GM23338 (cell line): ENCODE data around the gene TBRG4. TPM values are rescaled to one million over a fixed set of nuclear protein-coding genes. Genes with fewer than 3 reads are reported as not detected.

Experiments
- ATAC-seq: fragments of 200-7000 bp; cut with Tn5 transposase; 3 replicates; pipeline ENCODE4 v1.9.1; 2020
- DNase-seq: peaks from one replicate; pipeline ENCODE4 v3.0.0-alpha.2; 2015; ENCODE audit warnings: low spot score
- H2AFZ ChIP-seq: fragments of 200-600 bp; sonication (generic); 2 replicates; pipeline ENCODE4 v1.8.0; 2016; ENCODE audit warnings: antibody characterized with exemption, mild to moderate bottlenecking, moderate library complexity
- H3F3A ChIP-seq: fragments of 200-600 bp; sonication (generic); replicated peaks from 2 replicates; pipeline ENCODE4 v1.8.0; 2017; ENCODE audit warnings: antibody characterized with exemption, mixed run types, low read depth
- H3K27ac ChIP-seq: fragments of 200-600 bp; sonication (generic); 2 replicates; pipeline ENCODE4 v1.6.1; 2016; ENCODE audit warnings: low read depth
- H3K27me3 ChIP-seq: fragments of 200-600 bp; sonication (generic); 2 replicates; pipeline ENCODE4 v1.8.0; 2016; ENCODE audit warnings: mild to moderate bottlenecking, mixed run types, moderate library complexity; ENCODE audit not compliant: insufficient read depth
- H3K36me3 ChIP-seq: fragments of 200-600 bp; sonication (generic); 2 replicates; pipeline ENCODE4 v1.8.0; 2016; ENCODE audit warnings: mild to moderate bottlenecking; ENCODE audit not compliant: insufficient read depth
- H3K4me1 ChIP-seq: fragments of 200-600 bp; sonication (generic); 2 replicates; pipeline ENCODE4 v1.8.0; 2016; ENCODE audit warnings: mild to moderate bottlenecking, moderate library complexity; ENCODE audit not compliant: insufficient read depth
- H3K4me2 ChIP-seq: fragments of 200-600 bp; sonication (generic); 2 replicates; pipeline ENCODE4 v1.7.1; 2017; ENCODE audit warnings: mixed run types
- H3K4me3 ChIP-seq: fragments of 200-600 bp; sonication (generic); 2 replicates; pipeline ENCODE4 v1.6.1; 2016; ENCODE audit warnings: mixed run types
- H3K79me2 ChIP-seq: fragments of 200-600 bp; sonication (generic); replicated peaks from 2 replicates; pipeline ENCODE4 v1.8.0; 2017; ENCODE audit warnings: mild to moderate bottlenecking; ENCODE audit not compliant: insufficient read depth
- H3K9me2 ChIP-seq: fragments of 200-600 bp; sonication (generic); 2 replicates; pipeline ENCODE4 v1.8.0; 2017; ENCODE audit not compliant: insufficient read depth
- H4K20me1 ChIP-seq: fragments of 200-600 bp; sonication (generic); replicated peaks from 2 replicates; pipeline ENCODE4 v1.8.0; 2017; ENCODE audit warnings: mild to moderate bottlenecking; ENCODE audit not compliant: insufficient read depth
- H3K27ac Mint-ChIP-seq: 2 replicates; pipeline ENCODE4 v1.8.0; 2020; ENCODE audit warnings: inconsistent platforms, mild to moderate bottlenecking, moderate library complexity, mixed read lengths
- H3K27me3 Mint-ChIP-seq: 3 replicates; pipeline ENCODE4 v1.8.0; 2022; ENCODE audit warnings: low read depth, mild to moderate bottlenecking, moderate library complexity, mixed read lengths, inconsistent platforms; ENCODE audit not compliant: insufficient read depth, poor library complexity
- H3K36me3 Mint-ChIP-seq: 3 replicates; pipeline ENCODE4 v1.8.0; 2021; ENCODE audit warnings: low read depth, mild to moderate bottlenecking, inconsistent platforms, moderate library complexity, mixed read lengths
- H3K4me1 Mint-ChIP-seq: 3 replicates; pipeline ENCODE4 v1.8.0; 2020; ENCODE audit warnings: mild to moderate bottlenecking, inconsistent platforms, mixed read lengths
- H3K4me3 Mint-ChIP-seq: 3 replicates; pipeline ENCODE4 v1.8.0; 2021; ENCODE audit warnings: moderate library complexity, mild to moderate bottlenecking, inconsistent platforms, mixed read lengths
- H3K9me3 Mint-ChIP-seq: 3 replicates; pipeline ENCODE4 v1.8.0; 2020; ENCODE audit warnings: moderate library complexity, mild to moderate bottlenecking, inconsistent platforms, mixed read lengths
- CREB1 ChIP-seq: fragments of 250-450 bp; sonication (Bioruptor Pico); IDR thresholded peaks from 2 replicates; pipeline ENCODE4 v1.5.0; 2020; ENCODE audit warnings: low read depth, mild to moderate bottlenecking, moderate library complexity
- CTCF ChIP-seq, 2 experiments: fragments of 200-600 bp in 1 of 2; sonication (generic) in 1 of 2; conservative IDR thresholded peaks; 2 replicates each; pipeline versions ENCODE4 v1.5.1 to v1.6.1; 2016 to 2017; ENCODE audit warnings: antibody characterized with exemption in 2 of 2, low read depth in 2 of 2, mild to moderate bottlenecking in 2 of 2, moderate library complexity in 1 of 2
- EZH2 ChIP-seq: fragments of 200-600 bp; sonication (generic); IDR thresholded peaks from one replicate; pipeline ENCODE4 v1.8.0; 2017; ENCODE audit warnings: antibody characterized with exemption, mild to moderate bottlenecking, low read depth; ENCODE audit not compliant: unreplicated experiment
- EZH2phosphoT487 ChIP-seq: fragments of 200-600 bp; sonication (generic); IDR thresholded peaks from one replicate; pipeline ENCODE4 v1.8.1; 2018; ENCODE audit warnings: antibody characterized with exemption; ENCODE audit not compliant: unreplicated experiment
- JUNB ChIP-seq: IDR thresholded peaks from one replicate; pipeline ENCODE4 v1.6.1; 2016; ENCODE audit warnings: antibody characterized with exemption; ENCODE audit not compliant: unreplicated experiment
- NANOG ChIP-seq: IDR thresholded peaks from 2 replicates; pipeline ENCODE4 v1.6.1; 2016; ENCODE audit warnings: antibody characterized with exemption, borderline replicate concordance
- POLR2AphosphoS5 ChIP-seq: IDR thresholded peaks from 2 replicates; pipeline ENCODE4 v1.6.1; 2016; ENCODE audit warnings: antibody characterized with exemption, low read depth
- STAT1 ChIP-seq: IDR thresholded peaks from one replicate; pipeline ENCODE4 v1.6.1; 2016; ENCODE audit warnings: antibody characterized with exemption; ENCODE audit not compliant: unreplicated experiment
- ZNF114 ChIP-seq: fragments of 250-450 bp; sonication (Bioruptor Pico); IDR thresholded peaks from 2 replicates; pipeline ENCODE4 v1.5.0; 2020; ENCODE audit warnings: mild to moderate bottlenecking, moderate library complexity
- ZNF331 ChIP-seq: fragments of 250-450 bp; sonication (Bioruptor Pico); IDR thresholded peaks from 2 replicates; pipeline ENCODE4 v1.5.0; 2020; ENCODE audit warnings: low read depth, mild to moderate bottlenecking, moderate library complexity
- polyA plus RNA-seq: library from polyadenylated mRNA; unstranded; fragments of >200 nt; fragmentation: Nextera tagmentation; extraction: Ambion mirVana; gene quantifications from 2 replicates; pipeline ENCODE4 v1.2.1, GENCODE V29; 2016
- total RNA-seq: library from RNA; depleted of rRNA; stranded (reverse); fragments of >200 nt; shearing (Covaris generic); gene quantifications from 2 replicates; pipeline ENCODE4 v1.2.3, GENCODE V29; 2014
- TF ChIP-seq, protein P1 (sequence below): IDR thresholded peaks from one replicate; pipeline ENCODE4 v1.6.1; 2018; ENCODE audit warnings: antibody characterized with exemption; ENCODE audit not compliant: unreplicated experiment
- TF ChIP-seq, protein P2 (sequence below): IDR thresholded peaks from 2 replicates; pipeline ENCODE4 v1.6.1; 2016; ENCODE audit warnings: antibody characterized with exemption
- TF ChIP-seq, protein P3 (sequence below): fragments of 250-450 bp; sonication (Bioruptor Pico); IDR thresholded peaks from 2 replicates; pipeline ENCODE4 v1.5.0; 2020; ENCODE audit warnings: mild to moderate bottlenecking, moderate library complexity

The TBRG4 gene
- total and polyA plus RNA-seq, 2 experiments from 2014 or later = 72.5 to 162 TPM

DNA sequence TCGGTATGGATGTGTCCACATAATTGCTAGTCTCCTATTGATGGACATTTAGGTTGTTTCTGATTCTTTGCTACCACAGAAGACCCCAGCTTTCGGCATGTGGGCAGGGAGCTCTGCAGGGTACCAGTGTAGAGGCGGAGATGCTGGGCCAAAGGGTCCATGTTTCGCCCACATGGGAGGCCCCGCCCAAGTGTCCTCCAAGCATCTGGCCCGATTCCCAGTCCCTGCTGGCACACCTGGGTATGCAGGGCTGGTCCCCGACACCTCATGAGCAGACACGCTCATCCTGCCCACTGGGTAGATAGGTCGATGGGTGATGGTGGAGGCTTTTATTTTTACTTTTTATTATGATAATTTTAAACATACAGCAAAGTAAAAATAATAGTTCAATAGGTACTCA lies 19.4 kb upstream of the TBRG4 start:
- TF ChIP-seq ZNF331 (CRISPR knock-in tag) = no peak
- no peak for TF ChIP-seq JUNB
- TF ChIP-seq, protein P1, sequence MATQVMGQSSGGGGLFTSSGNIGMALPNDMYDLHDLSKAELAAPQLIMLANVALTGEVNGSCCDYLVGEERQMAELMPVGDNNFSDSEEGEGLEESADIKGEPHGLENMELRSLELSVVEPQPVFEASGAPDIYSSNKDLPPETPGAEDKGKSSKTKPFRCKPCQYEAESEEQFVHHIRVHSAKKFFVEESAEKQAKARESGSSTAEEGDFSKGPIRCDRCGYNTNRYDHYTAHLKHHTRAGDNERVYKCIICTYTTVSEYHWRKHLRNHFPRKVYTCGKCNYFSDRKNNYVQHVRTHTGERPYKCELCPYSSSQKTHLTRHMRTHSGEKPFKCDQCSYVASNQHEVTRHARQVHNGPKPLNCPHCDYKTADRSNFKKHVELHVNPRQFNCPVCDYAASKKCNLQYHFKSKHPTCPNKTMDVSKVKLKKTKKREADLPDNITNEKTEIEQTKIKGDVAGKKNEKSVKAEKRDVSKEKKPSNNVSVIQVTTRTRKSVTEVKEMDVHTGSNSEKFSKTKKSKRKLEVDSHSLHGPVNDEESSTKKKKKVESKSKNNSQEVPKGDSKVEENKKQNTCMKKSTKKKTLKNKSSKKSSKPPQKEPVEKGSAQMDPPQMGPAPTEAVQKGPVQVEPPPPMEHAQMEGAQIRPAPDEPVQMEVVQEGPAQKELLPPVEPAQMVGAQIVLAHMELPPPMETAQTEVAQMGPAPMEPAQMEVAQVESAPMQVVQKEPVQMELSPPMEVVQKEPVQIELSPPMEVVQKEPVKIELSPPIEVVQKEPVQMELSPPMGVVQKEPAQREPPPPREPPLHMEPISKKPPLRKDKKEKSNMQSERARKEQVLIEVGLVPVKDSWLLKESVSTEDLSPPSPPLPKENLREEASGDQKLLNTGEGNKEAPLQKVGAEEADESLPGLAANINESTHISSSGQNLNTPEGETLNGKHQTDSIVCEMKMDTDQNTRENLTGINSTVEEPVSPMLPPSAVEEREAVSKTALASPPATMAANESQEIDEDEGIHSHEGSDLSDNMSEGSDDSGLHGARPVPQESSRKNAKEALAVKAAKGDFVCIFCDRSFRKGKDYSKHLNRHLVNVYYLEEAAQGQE = no peak
- TF ChIP-seq, protein P2, sequence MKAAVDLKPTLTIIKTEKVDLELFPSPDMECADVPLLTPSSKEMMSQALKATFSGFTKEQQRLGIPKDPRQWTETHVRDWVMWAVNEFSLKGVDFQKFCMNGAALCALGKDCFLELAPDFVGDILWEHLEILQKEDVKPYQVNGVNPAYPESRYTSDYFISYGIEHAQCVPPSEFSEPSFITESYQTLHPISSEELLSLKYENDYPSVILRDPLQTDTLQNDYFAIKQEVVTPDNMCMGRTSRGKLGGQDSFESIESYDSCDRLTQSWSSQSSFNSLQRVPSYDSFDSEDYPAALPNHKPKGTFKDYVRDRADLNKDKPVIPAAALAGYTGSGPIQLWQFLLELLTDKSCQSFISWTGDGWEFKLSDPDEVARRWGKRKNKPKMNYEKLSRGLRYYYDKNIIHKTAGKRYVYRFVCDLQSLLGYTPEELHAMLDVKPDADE = no peak
- TF ChIP-seq EZH2phosphoT487 = no peak
- no peak for TF ChIP-seq EZH2
- no peak for TF ChIP-seq STAT1
- TF ChIP-seq, protein P3, sequence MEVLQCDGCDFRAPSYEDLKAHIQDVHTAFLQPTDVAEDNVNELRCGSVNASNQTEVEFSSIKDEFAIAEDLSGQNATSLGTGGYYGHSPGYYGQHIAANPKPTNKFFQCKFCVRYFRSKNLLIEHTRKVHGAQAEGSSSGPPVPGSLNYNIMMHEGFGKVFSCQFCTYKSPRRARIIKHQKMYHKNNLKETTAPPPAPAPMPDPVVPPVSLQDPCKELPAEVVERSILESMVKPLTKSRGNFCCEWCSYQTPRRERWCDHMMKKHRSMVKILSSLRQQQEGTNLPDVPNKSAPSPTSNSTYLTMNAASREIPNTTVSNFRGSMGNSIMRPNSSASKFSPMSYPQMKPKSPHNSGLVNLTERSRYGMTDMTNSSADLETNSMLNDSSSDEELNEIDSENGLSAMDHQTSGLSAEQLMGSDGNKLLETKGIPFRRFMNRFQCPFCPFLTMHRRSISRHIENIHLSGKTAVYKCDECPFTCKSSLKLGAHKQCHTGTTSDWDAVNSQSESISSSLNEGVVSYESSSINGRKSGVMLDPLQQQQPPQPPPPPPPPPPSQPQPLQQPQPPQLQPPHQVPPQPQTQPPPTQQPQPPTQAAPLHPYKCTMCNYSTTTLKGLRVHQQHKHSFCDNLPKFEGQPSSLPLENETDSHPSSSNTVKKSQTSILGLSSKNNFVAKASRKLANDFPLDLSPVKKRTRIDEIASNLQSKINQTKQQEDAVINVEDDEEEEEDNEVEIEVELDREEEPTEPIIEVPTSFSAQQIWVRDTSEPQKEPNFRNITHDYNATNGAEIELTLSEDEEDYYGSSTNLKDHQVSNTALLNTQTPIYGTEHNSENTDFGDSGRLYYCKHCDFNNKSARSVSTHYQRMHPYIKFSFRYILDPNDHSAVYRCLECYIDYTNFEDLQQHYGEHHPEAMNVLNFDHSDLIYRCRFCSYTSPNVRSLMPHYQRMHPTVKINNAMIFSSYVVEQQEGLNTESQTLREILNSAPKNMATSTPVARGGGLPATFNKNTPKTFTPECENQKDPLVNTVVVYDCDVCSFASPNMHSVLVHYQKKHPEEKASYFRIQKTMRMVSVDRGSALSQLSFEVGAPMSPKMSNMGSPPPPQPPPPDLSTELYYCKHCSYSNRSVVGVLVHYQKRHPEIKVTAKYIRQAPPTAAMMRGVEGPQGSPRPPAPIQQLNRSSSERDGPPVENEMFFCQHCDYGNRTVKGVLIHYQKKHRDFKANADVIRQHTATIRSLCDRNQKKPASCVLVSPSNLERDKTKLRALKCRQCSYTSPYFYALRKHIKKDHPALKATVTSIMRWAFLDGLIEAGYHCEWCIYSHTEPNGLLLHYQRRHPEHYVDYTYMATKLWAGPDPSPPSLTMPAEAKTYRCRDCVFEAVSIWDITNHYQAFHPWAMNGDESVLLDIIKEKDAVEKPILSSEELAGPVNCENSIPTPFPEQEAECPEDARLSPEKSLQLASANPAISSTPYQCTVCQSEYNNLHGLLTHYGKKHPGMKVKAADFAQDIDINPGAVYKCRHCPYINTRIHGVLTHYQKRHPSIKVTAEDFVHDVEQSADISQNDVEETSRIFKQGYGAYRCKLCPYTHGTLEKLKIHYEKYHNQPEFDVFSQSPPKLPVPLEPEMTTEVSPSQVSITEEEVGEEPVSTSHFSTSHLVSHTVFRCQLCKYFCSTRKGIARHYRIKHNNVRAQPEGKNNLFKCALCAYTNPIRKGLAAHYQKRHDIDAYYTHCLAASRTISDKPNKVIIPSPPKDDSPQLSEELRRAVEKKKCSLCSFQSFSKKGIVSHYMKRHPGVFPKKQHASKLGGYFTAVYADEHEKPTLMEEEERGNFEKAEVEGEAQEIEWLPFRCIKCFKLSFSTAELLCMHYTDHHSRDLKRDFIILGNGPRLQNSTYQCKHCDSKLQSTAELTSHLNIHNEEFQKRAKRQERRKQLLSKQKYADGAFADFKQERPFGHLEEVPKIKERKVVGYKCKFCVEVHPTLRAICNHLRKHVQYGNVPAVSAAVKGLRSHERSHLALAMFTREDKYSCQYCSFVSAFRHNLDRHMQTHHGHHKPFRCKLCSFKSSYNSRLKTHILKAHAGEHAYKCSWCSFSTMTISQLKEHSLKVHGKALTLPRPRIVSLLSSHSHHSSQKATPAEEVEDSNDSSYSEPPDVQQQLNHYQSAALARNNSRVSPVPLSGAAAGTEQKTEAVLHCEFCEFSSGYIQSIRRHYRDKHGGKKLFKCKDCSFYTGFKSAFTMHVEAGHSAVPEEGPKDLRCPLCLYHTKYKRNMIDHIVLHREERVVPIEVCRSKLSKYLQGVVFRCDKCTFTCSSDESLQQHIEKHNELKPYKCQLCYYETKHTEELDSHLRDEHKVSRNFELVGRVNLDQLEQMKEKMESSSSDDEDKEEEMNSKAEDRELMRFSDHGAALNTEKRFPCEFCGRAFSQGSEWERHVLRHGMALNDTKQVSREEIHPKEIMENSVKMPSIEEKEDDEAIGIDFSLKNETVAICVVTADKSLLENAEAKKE (CRISPR knock-in tag) = no peak
- TF ChIP-seq ZNF114 (CRISPR knock-in tag) = no peak
- no peak for TF ChIP-seq CREB1
- no peak for TF ChIP-seq CTCF (conservative IDR thresholded peaks at IDR 0.05; ENCODE audit: low read depth in 2 of 2)
- TF ChIP-seq NANOG = no peak
- TF ChIP-seq POLR2AphosphoS5 = no peak
- no peaks in the 10 kb centered on the region for H3K9me2 ChIP-seq
- H3K4me1 Mint-ChIP-seq = peaks cover 11% of the 10 kb centered on the region; the same call in 2 of the 3 replicates
- no peaks in the 10 kb centered on the region for H3K27me3 ChIP-seq
- no peak overlapping the region for H3K27ac ChIP-seq
- DNase-seq = no peak
- H2AFZ ChIP-seq = no peak overlapping the region
- no peak overlapping the region for H3K4me3 Mint-ChIP-seq
- H3K27me3 Mint-ChIP-seq = peaks cover 6% of the 10 kb centered on the region
- no peak overlapping the region for H3K27ac Mint-ChIP-seq
- no peaks in the 10 kb centered on the region for H3K36me3 Mint-ChIP-seq
- H3F3A ChIP-seq = no peaks in the 10 kb centered on the region; the same call in 1 of the 2 replicates
- H3K4me2 ChIP-seq = no peak overlapping the region
- no peaks in the 10 kb centered on the region for H4K20me1 ChIP-seq
- no peaks in the 10 kb centered on the region for H3K9me3 Mint-ChIP-seq
- H3K36me3 ChIP-seq = no peaks in the 10 kb centered on the region
- ATAC-seq = no peak
- no peaks in the 10 kb centered on the region for H3K79me2 ChIP-seq
- H3K4me1 ChIP-seq = no peaks in the 10 kb centered on the region
- H3K4me3 ChIP-seq = no peak overlapping the region
